HEK293 (cell line): ENCODE data around the gene ST8SIA4.

Experiments
- CTCF ChIP-seq: fragments of 450-650 bp; formaldehyde crosslinking; IDR thresholded peaks from 2 replicates; pipeline ENCODE4 v1.5.1; 2016; ENCODE audit warnings: missing biosample characterization, missing genetic modification characterization
- KLF7 ChIP-seq: fragments of 450-650 bp; formaldehyde crosslinking; IDR thresholded peaks from 2 replicates; pipeline ENCODE4 v1.5.1; 2016; ENCODE audit warnings: missing biosample characterization, missing genetic modification characterization, borderline replicate concordance
- OVOL3 ChIP-seq: fragments of 450-650 bp; formaldehyde crosslinking; IDR thresholded peaks from 2 replicates; pipeline ENCODE4 v1.5.1; 2016; ENCODE audit warnings: missing biosample characterization, missing genetic modification characterization
- PATZ1 ChIP-seq: fragments of 450-650 bp; formaldehyde crosslinking; IDR thresholded peaks from 2 replicates; pipeline ENCODE4 v1.5.1; 2016; ENCODE audit warnings: missing biosample characterization, missing genetic modification characterization
- REST ChIP-seq: fragments of 450-650 bp; formaldehyde crosslinking; IDR thresholded peaks from 2 replicates; pipeline ENCODE4 v1.5.1; 2016; ENCODE audit warnings: missing biosample characterization, missing genetic modification characterization
- SETDB1 ChIP-seq: IDR thresholded peaks from one replicate; pipeline ENCODE4 v1.6.1; 2017; ENCODE audit warnings: mild to moderate bottlenecking, low read length, moderate library complexity, mixed read lengths; ENCODE audit not compliant: insufficient read length
- TCF7L2 ChIP-seq: IDR thresholded peaks from 2 replicates; pipeline ENCODE4 v1.6.1; 2011; ENCODE audit warnings: low read depth, mild to moderate bottlenecking, inconsistent platforms, low read length, moderate library complexity, borderline replicate concordance
- ZFP69B ChIP-seq: fragments of 450-650 bp; formaldehyde crosslinking; IDR thresholded peaks from 2 replicates; pipeline ENCODE4 v1.5.1; 2016; ENCODE audit warnings: missing biosample characterization, missing genetic modification characterization
- ZNF223 ChIP-seq: fragments of 450-650 bp; formaldehyde crosslinking; IDR thresholded peaks from 2 replicates; pipeline ENCODE4 v1.5.1; 2016; ENCODE audit warnings: missing biosample characterization, missing genetic modification characterization
- ZNF274 ChIP-seq, 2 experiments: fragments of 200-500 bp in 1 of 2; fragments of 450-650 bp in 1 of 2; sonication (Bioruptor generic) in 1 of 2; formaldehyde crosslinking in 1 of 2; IDR thresholded peaks; 2 replicates each; pipeline versions ENCODE4 v1.5.1 to v1.6.1; 2014 to 2016; ENCODE audit warnings: borderline replicate concordance in 1 of 2, inconsistent platforms in 1 of 2, low read length in 1 of 2, missing biosample characterization in 1 of 2, missing genetic modification characterization in 1 of 2
- ZNF311 ChIP-seq: fragments of 450-650 bp; formaldehyde crosslinking; IDR thresholded peaks from 2 replicates; pipeline ENCODE4 v1.5.1; 2017; ENCODE audit warnings: missing biosample characterization, missing genetic modification characterization, borderline replicate concordance
- ZNF670 ChIP-seq: fragments of 450-650 bp; formaldehyde crosslinking; IDR thresholded peaks from 2 replicates; pipeline ENCODE4 v1.5.1; 2016; ENCODE audit warnings: missing biosample characterization, missing genetic modification characterization, low read depth
- ZNF777 ChIP-seq: fragments of 450-650 bp; formaldehyde crosslinking; IDR thresholded peaks from 2 replicates; pipeline ENCODE4 v1.5.1; 2017; ENCODE audit warnings: missing biosample characterization, missing genetic modification characterization, borderline replicate concordance

- TF ChIP-seq KLF7 (tag by site-specific recombination) (no peak), CTCF (tag by site-specific recombination) (no peak), REST (tag by site-specific recombination) (no peak), OVOL3 (no peak), PATZ1 (no peak), TCF7L2 (no peak), SETDB1 (no peak), ZNF777 (tag by site-specific recombination) (no peak), ZNF274 (IDR thresholded peaks at IDR 0.05; ENCODE audit: low read length) (no peak), ZNF274 (tag by site-specific recombination; IDR thresholded peaks at IDR 0.05; ENCODE audit: borderline replicate concordance) (no peak), ZNF311 (tag by site-specific recombination) (no peak), ZNF223 (no peak), ZFP69B (tag by site-specific recombination) (no peak), ZNF670 (tag by site-specific recombination) (no peak)
Measured at GRCh38 chr5:100803397-100803796, 99.7 kb downstream of the ST8SIA4 start.
